Astrocyte of the cerebellum (primary cell): ENCODE measurements around the gene CLIP1.

ENCODE experiments used
- DNase-seq: peaks from one replicate; pipeline ENCODE4 v3.0.0-alpha.2; 2011; ENCODE audit warnings: low read depth
- H3K4me3 ChIP-seq: 2 replicates; pipeline ENCODE4 v1.5.1; 2011; ENCODE audit warnings: mild to moderate bottlenecking, low read depth, low read length, moderate library complexity
- in situ Hi-C: cut with HindIII; loops from 2 replicates; pipeline ENCODE4 v1.10.0; 2017; ENCODE audit warnings: low sequenced_read_pairs
- TF ChIP-seq, protein P1 (sequence below): IDR thresholded peaks from 2 replicates; pipeline ENCODE4 v1.5.1; 2012; ENCODE audit warnings: low read length, low read depth, moderate library complexity, mild to moderate bottlenecking; ENCODE audit errors: missing control alignments

CLIP1 gene

DNA sequence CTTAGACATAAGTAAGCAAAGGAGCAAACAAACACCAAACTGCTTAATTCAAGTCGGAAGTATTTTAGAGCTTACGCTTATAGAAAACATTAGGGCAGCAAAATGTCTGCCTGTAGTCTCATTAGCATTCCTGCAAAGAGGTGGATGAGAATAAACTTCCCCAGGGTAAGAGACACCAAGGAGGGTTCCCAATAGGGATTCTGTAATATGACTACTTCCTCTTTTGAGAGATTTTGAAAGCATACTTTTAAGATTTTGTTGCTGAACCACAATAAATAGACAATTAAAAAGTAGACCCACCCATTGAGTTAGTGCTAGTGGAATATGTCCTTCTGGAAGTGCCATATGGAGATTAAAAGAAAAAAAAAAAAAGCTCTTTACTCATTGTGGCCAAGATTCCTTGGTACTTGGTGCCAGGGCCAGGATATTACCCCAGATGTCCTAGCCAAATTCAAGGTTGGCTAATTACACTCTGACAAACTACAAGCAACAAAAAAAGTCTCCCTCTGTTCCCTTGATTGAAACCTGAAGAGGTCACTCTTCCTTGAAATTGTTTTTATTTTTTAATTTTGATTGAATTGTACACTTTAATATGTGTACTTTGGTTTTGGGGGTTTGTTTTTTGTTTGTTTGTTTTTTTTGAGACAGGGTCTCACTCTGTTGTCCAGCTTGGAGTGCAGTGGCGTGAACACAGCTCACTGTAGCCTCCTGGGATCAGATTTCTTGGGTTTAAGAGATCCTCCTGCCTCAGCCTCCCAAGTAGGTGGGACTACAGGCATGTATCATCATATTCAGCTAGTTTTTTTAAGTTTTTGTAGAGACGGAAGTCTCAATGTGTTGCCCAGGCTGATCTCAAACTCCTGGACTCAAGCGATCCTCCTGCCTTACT lies 8.7 kb downstream of the CLIP1 start:
- no peak overlapping the region for H3K4me3 ChIP-seq
- DNase-seq, result no peak
- in situ Hi-C loops, result no loop called here
- TF ChIP-seq, protein P1, sequence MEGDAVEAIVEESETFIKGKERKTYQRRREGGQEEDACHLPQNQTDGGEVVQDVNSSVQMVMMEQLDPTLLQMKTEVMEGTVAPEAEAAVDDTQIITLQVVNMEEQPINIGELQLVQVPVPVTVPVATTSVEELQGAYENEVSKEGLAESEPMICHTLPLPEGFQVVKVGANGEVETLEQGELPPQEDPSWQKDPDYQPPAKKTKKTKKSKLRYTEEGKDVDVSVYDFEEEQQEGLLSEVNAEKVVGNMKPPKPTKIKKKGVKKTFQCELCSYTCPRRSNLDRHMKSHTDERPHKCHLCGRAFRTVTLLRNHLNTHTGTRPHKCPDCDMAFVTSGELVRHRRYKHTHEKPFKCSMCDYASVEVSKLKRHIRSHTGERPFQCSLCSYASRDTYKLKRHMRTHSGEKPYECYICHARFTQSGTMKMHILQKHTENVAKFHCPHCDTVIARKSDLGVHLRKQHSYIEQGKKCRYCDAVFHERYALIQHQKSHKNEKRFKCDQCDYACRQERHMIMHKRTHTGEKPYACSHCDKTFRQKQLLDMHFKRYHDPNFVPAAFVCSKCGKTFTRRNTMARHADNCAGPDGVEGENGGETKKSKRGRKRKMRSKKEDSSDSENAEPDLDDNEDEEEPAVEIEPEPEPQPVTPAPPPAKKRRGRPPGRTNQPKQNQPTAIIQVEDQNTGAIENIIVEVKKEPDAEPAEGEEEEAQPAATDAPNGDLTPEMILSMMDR, result no peak

GRCh38 chr12:122412851-122413433 lies 9.5 kb downstream of the CLIP1 start:
- TF ChIP-seq, protein P1, result no peak
- in situ Hi-C loops, result no loop called here
- DNase-seq, result no peak
- no peak overlapping the region for H3K4me3 ChIP-seq

- DNase-seq, result no peak
- in situ Hi-C loops, result no loop called here
- no peak overlapping the region for H3K4me3 ChIP-seq
- TF ChIP-seq, protein P1, result no peak
Measured at GRCh38 chr12:122411537-122411936, 10.9 kb downstream of the CLIP1 start.

GRCh38 chr12:122407208-122407607 lies 15.3 kb downstream of the CLIP1 start:
- in situ Hi-C loops, result no loop called here
- H3K4me3 ChIP-seq, result no peak overlapping the region
- TF ChIP-seq, protein P1, result no peak
- DNase-seq, result no peak

DNA sequence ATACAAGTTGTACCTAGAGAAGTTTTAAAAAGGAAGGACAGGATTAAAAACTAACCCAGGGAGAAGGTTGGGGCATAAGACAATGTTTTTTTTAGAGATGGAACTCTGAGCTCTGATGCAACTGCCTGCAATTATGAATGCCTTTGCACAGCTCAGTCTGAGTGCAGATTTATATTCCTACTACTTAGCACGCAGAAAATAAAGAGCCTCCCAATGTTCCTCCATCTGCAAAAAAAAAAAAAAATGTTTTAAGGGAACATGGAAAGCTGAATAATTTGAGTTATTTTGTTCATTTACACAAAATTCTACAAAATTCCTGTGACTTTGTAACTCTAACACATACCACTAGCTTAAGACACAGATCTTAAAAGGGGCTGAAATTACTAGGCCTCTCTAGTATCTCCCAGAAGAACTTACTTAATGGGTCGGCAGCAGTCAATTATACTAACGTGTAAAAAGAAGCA lies 15.7 kb downstream of the CLIP1 start:
- no peak overlapping the region for H3K4me3 ChIP-seq
- TF ChIP-seq, protein P1, result no peak
- DNase-seq, result no peak
- in situ Hi-C loops, result no loop called here

GRCh38 chr12:122403831-122404230 lies 18.6 kb downstream of the CLIP1 start:
- in situ Hi-C loops, result no loop called here
- no peak overlapping the region for H3K4me3 ChIP-seq
- TF ChIP-seq, protein P1, result no peak
- no peak for DNase-seq
